ENCODE results near the gene PREX1.

PREX1 gene

DNA sequence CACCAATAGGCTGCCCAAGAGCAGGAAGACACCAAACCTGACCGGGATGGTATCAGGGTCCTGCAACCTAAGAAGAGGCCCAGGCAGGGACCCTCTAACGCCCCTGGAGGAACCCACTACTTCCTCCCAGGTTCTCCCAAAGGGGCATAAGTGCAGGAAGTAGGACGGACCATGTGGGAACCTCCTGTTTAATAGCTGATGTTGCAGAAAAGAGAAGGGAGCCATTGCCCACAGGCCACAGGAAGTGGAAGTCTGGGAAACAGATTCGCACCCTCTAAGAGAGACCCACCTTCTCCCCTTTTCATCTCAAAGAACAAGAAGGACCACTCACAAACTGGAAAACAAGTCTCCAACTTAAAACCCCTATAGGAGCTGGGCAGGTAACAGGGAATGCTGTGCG, 18.1 kb downstream of the PREX1 start:
- DNase-seq = no peak

DNA sequence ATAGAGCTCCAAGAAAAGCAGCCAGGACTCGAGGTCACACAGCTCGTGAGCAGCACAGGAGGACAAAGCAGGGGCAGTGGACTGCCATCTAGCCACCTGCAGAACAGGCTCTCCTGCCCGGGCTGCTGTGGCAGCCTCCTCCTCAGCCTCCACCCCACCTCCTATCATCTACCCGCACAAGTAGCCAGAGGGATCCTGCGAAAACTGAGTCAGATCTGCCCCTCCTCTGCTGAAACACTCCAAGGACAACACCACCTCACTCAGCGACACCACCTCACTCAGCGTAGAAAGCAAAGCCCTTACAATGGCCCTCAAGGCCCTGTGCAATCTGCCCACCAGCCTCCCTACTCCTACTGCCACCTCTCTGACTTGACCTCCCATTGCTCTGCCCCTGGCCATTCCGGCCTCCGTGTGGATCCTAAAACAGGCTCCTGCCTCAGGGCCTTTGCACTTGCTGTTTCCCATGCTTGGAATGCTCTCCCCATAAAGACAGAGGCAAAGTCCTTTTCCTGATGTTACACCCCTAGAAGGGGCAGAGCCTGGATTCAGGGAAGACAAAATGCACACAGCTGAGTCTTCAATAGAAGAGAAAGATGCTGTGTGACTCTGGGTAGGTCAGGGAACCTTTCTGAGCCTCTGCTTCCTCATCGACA, 19.3 kb downstream of the PREX1 start:
- no peak for DNase-seq

DNA sequence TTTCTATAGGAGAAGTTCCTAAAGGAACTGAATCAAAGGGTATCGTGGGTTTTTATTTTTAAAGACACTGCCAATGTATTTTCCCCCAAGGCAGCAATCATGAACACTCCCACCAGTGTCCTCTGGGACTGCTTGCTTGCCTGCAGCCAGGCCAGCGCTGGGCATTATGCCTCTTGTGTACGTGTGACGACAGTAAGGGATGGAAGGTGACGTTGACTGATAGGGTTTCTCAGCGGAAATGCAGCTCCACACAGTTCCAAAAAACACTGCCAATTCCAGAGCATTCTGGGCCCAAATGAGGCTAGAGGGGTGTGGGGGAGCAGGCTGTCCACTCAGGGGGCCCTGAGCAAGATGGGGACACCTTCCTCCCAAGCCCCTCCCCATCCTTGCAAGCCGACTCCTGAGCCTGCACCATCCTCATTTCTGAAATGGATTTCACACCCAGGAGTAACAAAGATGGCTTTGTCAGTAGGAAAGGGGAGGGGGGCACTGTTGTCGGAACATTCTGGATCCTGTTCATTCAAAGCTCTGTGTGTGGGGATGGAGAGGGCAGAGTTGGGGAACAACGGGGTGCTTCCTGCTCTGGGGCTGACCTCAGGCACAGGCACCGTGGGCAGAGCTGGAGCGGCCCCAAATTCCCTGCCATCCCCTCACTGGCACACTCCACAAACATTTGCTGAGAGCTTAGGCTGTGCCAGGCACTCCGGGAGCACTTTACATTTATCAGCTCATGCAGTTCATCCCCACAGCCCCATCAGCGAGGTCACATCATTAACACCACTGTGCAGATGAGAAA, 20.0 kb downstream of the PREX1 start:
- DNase-seq = no peak

DNA sequence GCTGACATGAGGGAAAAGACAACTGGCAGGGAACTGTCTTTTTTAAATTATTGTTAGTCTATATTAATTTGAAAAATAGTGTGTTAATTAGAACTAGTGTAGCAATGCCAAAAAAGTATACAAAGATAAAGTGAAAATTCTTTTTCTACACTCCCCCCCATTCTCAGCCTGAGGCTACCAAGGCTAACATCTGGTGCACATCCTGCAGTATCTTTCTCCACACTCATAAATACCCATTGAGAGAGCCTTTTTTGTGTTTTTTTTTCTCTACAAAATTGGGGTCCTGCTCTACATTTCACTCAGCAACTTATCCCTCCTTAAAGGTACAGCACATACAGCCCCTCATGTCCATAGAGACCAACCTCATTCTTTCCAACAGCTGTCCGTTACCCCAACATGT, 20.7 kb downstream of the PREX1 start:
- no peak for DNase-seq

DNA sequence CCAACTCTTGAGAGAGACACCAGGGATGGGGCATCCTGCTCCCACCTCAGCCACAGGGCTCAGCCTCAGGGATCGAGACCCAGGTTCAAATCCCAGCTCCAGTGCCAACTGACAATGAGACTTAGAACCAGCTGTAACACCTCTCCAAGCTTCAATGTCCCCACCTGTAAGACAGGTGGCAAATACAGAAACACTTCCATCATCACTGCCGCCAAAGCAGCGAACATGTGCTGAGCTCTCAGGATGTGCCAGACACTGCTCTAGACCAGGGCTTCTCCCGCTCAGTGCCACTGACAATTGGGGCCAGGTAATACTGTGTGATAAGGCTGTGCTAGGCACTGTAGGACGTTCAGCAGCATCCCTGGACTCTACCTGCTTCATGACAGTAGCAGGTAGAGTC, 22.1 kb downstream of the PREX1 start:
- DNase-seq = no peak

DNA sequence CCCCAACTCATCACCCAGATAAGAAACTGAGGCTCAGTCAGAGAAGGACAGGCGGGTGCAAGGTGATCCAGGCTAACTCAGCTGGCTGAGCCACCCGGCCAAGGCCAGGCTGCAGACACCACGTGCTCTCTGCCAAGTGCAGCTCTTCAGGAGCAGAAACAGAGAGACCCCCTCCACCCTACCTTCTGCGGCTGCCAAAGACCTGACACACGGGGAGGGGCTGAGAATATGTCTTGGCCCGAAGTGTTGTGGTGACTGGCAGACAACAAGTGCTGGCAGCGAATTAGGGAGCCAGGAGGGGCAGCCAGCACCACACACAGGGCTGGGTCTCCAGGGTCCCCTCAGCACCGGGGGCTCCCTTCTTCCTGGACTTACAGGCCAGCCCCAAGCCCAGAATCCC, 22.5 kb downstream of the PREX1 start:
- no peak for DNase-seq

DNA sequence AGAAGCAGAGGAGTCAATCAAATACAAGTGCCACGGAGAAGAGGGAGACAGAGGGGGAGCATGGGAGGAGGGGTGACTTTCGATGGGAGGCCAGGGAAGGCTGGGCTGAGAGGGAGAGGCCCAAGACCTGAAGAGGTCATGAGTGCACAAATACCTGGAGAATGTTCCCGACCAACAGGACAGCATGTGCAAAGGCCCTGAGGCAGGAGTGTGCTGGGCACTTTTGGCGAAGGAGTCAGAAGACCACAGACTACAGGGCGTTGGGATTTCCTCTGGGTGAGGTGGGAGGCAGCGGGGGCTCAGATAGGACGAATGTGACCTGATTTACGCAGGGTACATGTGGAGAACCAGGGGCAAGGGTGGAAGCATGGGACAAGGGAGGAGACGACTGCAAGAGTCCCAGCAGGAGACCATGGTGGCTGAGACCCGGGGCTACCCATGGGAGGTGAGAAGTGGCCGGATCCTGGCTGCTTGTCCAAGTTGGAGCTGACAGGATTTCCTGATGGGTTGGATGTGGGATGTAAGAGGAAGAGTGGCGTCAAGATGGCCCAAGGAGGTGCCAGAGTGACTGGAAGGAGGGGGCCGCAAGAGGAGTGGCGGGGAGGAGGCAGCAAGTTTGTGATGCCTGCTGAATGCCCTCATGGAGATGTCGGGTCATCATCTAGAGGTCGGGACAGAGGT, 23.4 kb downstream of the PREX1 start:
- no peak for DNase-seq

DNA sequence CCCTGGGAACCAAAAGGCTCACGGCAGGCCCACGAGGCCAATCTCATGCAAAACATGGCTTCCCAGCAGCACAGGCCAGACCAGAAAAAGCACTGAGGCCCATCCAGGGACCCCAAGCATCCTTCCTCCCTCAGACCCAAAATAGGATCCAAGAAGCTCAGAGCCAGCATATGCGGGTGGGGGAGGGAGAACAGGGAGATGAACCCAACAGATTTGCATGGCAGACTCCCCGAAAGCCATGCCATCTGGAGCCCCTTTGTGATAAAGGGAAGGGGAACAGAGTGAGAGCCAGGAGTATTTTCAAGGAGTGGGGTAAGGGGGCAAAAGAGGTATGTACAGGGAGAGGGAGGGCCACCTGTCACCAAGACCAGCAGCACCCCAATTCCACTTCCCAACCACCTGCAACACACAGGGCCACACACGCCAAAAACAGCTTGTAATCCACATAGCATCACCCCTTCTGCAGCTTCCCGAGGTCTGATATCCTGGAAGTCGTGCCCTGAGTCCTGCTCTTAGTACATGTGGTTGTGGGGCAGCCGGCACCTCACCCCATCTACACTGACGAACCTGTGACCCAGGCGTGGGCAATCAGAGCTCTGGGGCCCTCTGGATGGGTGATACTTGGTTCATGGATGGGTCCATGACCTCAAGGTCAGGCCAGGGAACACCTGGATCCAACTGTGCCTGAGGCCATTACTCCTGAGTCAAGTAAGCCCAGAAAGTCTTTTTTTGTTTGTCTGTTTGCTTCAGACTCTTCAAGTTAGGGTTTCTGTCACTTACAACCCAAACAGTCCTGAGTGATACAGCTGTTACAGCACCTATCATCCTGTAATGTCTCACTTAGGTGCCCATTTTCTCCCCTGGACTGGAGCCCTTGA, 24.4 kb downstream of the PREX1 start:
- DNase-seq = no peak

DNA sequence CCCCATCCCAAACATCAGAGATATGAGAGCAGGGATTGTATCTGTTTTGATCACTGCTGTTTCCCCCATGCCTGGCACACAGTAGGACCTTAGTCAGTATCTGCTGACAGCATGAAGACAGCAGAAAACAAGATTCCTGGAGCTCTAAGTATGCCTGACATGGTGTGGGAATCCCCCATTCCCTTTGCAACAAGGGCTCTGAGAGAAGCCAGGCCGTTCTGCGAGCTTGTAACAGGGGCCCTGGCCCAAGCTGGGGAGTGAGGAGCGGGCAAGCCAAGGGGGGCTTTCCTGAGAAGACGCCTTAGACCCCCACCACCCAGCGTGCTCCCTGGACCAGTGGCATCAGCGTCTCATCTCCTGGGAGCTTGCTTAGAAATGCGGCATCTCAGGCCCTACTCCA, 25.2 kb downstream of the PREX1 start:
- no peak for DNase-seq

DNA sequence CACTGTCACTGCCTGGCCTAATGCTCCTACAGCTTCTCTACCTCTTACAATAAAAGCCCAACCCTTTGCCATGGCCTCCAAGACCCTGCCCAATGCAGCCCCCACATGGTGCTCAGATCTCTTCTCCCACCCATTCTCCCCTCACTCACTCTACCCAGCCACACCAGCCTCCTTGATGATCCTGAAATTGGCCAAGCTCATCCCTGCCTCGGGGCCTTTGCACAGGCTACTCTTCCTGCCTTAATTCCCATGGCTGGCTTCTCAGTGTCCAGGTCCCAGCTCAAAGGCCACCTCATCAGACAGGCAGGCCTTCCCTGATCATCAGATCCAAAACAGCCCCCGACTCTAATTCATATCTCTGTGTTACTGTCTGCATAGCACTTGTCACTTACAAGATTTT, 25.6 kb downstream of the PREX1 start:
- DNase-seq = no peak

DNA sequence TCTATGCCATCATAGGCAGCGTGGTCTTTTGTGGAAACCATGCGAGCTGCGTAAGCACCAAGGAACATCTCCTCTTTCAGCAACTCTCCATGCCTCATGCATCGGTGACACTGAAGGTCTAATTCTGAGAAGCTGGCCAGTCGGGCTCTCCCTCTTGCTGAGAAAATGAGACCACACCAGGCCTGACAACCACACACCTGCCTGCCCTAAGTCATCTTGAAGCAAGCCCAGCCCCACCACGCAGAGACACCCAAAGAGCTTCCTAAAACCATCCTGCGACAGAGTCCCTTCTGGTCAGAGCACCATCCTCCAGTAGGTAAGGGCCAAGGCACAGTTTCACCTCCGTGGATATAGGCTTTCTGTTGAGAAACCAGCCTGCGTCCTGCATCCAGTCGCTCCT, 26.6 kb downstream of the PREX1 start:
- DNase-seq = no peak

DNA sequence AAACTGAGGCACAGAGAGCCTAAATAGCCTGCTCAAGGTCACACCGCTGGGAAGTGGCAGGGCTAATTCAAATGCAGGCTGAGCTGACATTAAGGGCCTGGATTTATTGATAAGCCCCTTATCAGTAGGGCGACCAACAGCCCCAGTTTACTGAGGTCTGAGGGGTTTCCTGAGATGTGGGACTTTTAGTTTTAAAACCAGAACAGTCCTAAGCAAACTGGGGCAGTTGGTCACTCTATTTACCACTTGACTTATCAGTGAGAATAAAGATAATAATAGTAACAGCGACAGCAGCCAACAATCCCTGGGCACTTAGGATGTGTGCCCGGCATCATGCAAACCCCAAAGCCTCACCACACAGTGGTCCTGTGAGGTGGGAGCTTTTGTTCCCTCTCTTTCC, 27.6 kb downstream of the PREX1 start:
- DNase-seq = no peak

DNA sequence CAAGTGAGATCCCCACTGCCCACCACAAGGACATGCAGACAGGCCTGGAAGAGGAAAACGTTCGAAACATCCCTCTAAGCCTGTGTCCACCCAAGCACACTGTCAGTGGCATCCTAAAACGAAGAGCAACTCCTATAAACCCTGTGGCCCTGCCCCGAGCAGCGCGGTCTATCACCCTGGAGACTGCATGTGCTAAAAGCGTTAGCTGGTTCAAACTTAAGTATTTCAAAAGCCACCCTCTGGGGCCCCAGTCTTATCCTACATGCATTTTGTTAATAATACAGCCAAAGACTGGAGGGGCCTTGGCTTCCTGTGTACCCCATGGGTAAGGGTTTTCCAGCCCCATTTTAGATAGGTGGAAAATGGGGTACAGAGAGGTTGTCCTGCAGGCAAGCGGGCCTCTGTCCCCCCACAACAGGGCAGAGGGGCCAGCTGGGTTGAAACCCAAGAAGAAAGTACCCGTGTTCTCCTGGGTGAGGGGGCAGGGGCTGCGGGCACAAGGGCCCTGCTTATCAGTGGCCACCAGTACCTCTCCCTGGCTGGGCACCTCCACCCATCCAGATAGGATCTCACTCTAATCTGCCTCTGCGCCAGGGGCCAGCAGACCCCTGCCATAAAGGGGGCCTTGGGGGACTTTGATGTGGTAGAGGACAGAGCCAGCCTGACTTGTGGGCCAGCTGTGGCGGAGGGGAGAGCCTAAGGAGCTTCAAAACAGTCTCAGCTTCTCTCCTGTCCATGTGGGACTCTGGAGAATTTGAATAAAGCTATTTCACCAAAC, 28.3 kb downstream of the PREX1 start:
- DNase-seq = no peak

DNA sequence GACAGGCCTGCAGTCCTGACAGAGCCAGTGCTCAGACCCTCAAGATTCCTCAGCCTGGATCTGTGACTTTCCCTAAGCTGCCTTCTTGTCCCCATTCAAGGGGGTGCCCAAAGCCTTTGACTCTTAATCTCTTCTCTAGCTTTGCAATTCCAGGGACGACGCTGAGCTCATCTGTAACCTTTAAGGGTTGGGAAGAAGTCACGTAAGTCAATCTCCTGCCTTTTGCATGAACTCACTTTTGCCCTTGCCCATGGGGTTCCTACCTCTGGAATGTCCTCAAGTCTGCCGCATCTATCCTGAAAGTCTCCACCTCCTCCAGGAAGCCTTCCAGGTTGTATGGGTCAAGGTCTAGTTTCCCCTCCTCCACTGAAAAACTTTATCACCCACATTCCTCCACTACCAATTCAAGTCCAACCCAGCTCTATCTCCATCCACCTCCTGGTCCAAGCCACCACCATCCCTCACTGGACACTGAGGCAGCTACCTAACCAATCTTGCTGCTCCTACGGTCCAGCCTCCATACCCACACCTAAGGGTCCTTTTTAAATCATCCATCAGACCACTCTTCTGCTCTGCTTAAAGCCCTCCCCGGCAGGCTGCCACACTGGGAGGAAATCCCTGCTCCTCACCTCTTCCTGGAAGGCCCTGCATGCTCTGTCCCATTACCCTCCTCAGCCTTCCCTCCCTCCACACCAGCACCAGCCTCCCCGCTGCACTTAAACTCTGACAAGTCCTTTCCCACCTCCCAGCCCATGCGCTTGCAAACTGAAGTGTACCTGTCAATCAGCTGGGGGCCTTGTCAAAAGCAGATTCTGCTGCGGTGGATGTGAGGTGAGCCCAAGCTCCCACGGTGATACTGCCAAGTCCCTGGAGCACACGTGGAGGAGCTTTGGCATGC, 29.7 kb downstream of the PREX1 start:
- no peak for DNase-seq

DNA sequence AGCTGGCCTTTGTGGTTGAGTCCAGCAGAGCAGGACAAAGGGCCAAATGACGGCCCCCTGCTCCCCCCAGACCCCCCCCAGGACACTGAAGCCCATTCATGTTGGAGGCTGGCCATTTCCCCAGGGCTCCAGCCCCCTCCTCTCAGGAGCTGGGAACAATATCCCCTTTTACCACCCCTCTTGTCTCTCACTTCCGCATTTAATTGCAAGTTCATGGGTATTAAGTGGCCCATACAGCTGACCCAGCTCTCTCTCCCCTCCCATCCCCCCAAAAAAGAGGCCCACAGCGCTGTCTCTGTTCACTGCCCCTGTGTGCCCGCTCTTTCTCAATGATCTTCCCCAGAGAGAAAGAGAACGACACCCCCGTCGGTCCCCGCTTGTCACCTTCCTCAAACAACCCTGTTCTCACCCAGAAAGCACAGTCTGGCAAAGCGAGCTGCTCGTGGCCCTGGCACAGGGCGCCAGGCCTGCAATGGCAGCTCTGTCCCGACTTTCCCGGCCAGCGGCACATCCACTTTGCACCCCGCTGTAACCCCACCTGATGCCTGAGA, 30.4 kb downstream of the PREX1 start:
- DNase-seq = no peak

DNA sequence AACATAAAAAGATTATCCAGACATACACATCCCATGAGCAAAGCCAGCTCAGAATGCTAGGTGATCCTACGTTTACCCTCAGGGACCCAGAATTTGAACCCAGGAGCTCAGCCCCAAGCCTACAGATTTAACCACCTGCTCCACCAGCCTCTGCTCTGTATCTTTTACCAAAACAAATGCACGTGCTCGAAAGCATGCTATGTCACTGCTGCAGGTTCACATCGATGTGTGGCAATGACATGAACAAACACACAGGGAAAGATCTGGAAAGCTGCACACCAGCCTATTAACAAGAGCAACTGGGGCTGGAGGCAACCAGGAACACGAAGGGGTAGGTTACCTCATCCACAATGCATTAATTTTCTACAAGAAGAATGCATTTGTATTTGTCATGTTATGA, 32.1 kb downstream of the PREX1 start:
- DNase-seq = no peak

DNA sequence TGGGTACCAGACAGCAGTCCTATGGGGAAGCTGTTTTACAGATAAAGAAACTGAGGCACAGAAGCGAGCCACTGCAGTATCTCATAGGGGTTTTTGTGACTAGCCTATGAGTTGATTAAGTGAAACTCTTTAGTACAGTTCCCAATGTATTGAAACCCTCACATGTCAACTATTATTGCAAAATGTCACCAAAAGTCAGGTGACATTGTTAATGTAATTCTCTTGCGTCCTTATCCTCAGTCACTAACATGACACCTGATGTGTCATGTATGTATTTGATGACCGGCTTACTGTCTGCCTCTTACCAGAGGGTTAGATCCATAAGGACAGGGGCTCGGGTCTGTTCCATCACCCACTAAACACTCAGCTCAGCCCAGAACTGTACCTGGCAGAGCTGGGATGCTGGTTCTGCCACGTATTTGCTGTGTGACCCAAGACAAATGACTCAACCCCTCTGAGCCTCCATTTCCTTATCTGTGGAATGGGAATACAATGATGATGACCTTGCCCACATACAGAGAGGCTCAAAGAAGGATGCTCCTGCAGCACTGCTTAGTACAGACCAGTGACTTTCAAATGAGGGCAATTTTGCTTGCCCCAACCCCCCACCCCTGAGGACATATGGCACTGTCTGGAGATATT, 32.9 kb downstream of the PREX1 start:
- DNase-seq = no peak

DNA sequence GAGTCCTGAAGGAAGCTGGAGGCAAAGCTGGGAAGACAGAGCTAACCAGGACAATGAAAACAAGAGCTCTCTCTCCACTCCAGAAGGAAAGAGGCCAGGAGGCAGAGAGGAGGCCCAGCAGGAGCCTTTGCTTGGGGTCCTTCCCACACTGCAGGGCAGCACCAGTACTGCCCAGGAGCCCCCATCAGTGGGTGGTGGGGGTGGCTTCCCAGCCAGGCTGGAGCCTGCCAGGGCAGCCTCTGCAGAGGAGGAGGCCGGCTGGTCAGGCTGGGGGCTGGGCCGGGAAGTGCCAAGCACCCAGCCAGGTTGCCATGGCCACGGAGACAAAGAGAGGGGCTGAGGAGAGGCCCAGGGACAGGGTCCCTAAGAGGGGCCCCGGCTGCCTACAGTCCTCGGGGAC, 33.4 kb downstream of the PREX1 start:
- no peak for DNase-seq

DNA sequence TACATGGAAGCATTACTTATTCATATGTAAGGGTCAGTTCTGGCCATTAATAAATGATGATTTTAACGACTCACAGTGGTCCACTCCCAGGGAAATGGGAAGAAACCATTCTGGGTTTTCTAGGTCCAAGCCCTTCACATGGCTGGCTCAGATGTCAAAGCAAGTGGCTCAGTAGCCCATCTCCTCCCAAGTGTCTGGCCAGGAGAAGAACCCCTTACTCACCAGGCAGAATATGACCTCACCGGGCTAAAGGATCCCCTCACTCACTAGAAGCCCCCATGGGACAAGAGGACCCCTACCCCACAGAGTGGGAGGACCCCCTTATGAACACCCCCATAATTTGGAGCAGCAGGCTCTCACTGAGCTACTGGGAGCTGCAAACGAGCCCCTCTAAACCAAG, 34.0 kb downstream of the PREX1 start:
- no peak for DNase-seq

DNA sequence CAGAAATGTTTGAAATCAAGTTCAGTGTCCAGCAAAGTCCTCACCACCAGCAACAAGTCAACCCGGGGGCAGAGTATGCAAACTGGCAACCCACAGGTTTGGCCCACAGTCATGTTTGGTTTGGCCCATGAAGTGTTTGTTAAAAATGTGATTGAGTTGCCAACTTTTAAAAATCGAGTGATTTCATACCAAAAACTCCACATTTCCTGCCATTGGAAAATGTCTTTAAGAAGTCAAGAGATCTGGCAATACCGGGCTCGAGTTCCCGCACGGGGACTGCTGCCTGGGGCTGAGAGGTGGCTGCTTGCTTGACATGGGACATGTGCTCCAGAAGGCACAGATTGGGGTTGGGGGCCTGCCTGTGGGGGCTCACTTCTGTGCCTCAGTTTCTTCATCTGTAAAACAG, 36.1 kb downstream of the PREX1 start:
- DNase-seq = no peak
